Activated CD8-positive, alpha-beta memory T cell treated with anti-CD3 and anti-CD28 coated beads for 36 hours (primary cell): ENCODE results near the gene FANCC. TPM values are rescaled to one million over a fixed set of nuclear protein-coding genes. Genes with fewer than 3 reads are reported as not detected.

Experiments
- CTCF ChIA-PET: fragments of 350-600 bp; sonication (Branson Sonifier 250); formaldehyde crosslinking; loops from one replicate; lab custom pipeline; 2021; ENCODE audit warnings: antibody characterized with exemption; lab: Charles Lee
- POLR2A ChIA-PET: fragments of 350-600 bp; sonication (Branson Sonifier 250); formaldehyde crosslinking; loops from one replicate; lab custom pipeline; 2021; ENCODE audit warnings: antibody characterized with exemption; lab: Charles Lee
- total RNA-seq, 2 experiments: library from RNA; stranded (reverse); gene quantifications; one replicate each; pipeline ENCODE4 v1.2.3, GENCODE V29; 2021

The FANCC gene
- total RNA-seq, 2 experiments from 2014 or later = 16.2 to 20.5 TPM

GRCh38 chr9:95116002-95116807 lies 201.3 kb downstream of the FANCC start:
- ChIA-PET POLR2A (no interaction called here), CTCF (interaction anchor here (0.5 kb wide), 1 partner anchor 339 kb away, joined by 4 read pairs; no protein-coding TSS in a partner anchor)

- CTCF ChIA-PET = no interaction called here
Observed at GRCh38 chr9:95115104-95115503, 202.4 kb downstream of the FANCC start.

GRCh38 chr9:95112436-95113280 lies 204.9 kb downstream of the FANCC start:
- POLR2A ChIA-PET = no interaction called here
- CTCF ChIA-PET = interaction anchor here (1.2 kb wide), 1 partner anchor 19 kb away, joined by 3 read pairs; no protein-coding TSS in a partner anchor

More at GRCh38 chr9:95115104-95115503, 202.4 kb downstream of the FANCC start:
- POLR2A ChIA-PET = no interaction called here

- POLR2A ChIA-PET = no interaction called here
- CTCF ChIA-PET = interaction anchor here (1.2 kb wide), 1 partner anchor 20 kb away, joined by 3 read pairs; no protein-coding TSS in a partner anchor
Observed at GRCh38 chr9:95111716-95112115, 205.8 kb downstream of the FANCC start.

- POLR2A ChIA-PET = no interaction called here
Observed at GRCh38 chr9:95110921-95111525, 206.5 kb downstream of the FANCC start.

GRCh38 chr9:95109456-95109855 lies 208.1 kb downstream of the FANCC start:
- ChIA-PET POLR2A (no interaction called here), CTCF (interaction anchor here (0.7 kb wide), 1 partner anchor 70 kb away, joined by 3 read pairs; no protein-coding TSS in a partner anchor)

More at GRCh38 chr9:95110921-95111525, 206.5 kb downstream of the FANCC start:
- CTCF ChIA-PET = no interaction called here

DNA sequence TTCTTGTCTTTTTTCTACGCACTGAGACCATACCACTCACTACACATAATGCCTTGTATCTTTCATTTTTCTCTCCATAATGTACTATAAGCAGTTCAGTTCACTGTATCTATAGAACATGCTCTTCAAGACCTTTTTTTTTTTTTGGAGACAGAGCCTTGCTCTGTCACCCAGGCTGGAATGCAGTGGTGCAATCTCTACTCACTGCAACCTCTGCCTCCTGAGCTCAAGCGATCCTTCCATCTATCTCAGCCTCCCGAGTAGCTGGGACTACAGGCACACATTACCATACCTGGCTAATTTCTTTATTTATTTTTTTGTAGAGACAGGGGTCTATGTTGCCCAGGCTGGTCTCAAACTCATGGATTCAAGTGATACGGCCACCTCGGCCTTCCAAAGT lies 208.7 kb downstream of the FANCC start:
- ChIA-PET CTCF (interaction anchor here (0.7 kb wide), 1 partner anchor 70 kb away, joined by 3 read pairs; no protein-coding TSS in a partner anchor), POLR2A (no interaction called here)

DNA sequence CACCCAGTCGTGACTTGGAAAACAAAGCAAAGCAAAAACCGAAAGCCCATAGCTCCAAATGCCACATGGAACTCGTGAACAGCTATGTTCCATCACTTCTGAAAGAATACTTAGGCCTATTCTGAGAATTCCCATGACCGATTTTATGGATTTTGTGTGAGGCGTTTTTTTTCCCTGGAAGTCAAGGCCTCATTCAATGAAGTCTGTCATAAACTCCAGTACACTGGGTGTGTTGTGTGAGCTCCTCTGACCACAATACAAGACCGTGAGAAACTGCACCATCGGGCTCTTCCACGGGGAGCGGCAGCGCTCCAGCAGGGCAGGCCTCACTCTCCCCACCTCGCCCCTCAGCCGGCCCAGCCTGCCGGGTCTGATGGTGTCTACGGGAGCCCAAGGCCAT lies 209.5 kb downstream of the FANCC start:
- ChIA-PET CTCF (no interaction called here), POLR2A (no interaction called here)

- POLR2A ChIA-PET = no interaction called here
- CTCF ChIA-PET = no interaction called here
Observed at GRCh38 chr9:95107001-95107749, 210.3 kb downstream of the FANCC start.

GRCh38 chr9:95105519-95106287 lies 211.8 kb downstream of the FANCC start:
- ChIA-PET CTCF (no interaction called here), POLR2A (no interaction called here)

- ChIA-PET POLR2A (no interaction called here), CTCF (no interaction called here)
Observed at GRCh38 chr9:95104980-95105379, 212.5 kb downstream of the FANCC start.

- POLR2A ChIA-PET = no interaction called here
- CTCF ChIA-PET = no interaction called here
Observed at GRCh38 chr9:95104581-95104960, 212.9 kb downstream of the FANCC start.

GRCh38 chr9:95103871-95104580 lies 213.5 kb downstream of the FANCC start:
- ChIA-PET CTCF (no interaction called here), POLR2A (no interaction called here)

- ChIA-PET CTCF (no interaction called here), POLR2A (no interaction called here)
Observed at GRCh38 chr9:95103281-95103771, 214.2 kb downstream of the FANCC start.

GRCh38 chr9:95102572-95102971 lies 214.9 kb downstream of the FANCC start:
- ChIA-PET POLR2A (no interaction called here), CTCF (no interaction called here)

- CTCF ChIA-PET = no interaction called here
Observed at GRCh38 chr9:95102001-95102433, 215.5 kb downstream of the FANCC start.

DNA sequence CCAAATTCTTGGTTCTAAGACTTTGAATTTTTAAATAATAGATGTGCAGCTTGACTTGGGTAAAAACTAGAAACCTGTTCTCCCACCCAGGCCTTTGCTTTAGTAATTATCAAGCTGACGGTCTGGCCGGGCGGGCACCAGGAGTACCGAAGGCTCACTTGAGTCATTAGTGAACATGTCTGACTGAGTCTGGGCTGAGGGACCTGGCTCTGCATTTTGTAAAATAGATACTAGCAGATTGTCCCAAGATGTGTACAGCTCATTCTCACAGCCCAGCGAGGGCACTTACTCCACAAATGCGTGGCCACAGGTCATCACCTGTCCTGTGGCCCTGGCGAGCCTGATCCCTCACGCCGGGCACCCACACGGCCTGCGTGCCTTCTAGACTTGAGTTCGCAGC lies 216.2 kb downstream of the FANCC start:
- CTCF ChIA-PET = no interaction called here
- POLR2A ChIA-PET = no interaction called here

More at GRCh38 chr9:95102001-95102433, 215.5 kb downstream of the FANCC start:
- POLR2A ChIA-PET = no interaction called here
